Urinary bladder (tissue), 4 donors: ENCODE measurements around the gene CARD9. TPM values are rescaled to one million over a fixed set of nuclear protein-coding genes. Genes with fewer than 3 reads are reported as not detected.

Experiments used
- DNase-seq: peaks from one replicate; pipeline ENCODE4 v3.0.0-alpha.2; 2015; ENCODE audit errors: extremely low spot score
- H3K27ac ChIP-seq: one replicate; pipeline ENCODE4 v1.5.1; 2013; ENCODE audit warnings: low read depth, mild to moderate bottlenecking, moderate library complexity
- H3K36me3 ChIP-seq: one replicate; pipeline ENCODE4 v1.6.1; 2013; ENCODE audit warnings: mild to moderate bottlenecking, moderate library complexity; ENCODE audit not compliant: insufficient read depth
- H3K4me1 ChIP-seq: one replicate; pipeline ENCODE4 v1.6.1; 2013; ENCODE audit warnings: mild to moderate bottlenecking, moderate library complexity; ENCODE audit not compliant: insufficient read depth
- H3K4me3 ChIP-seq: one replicate; pipeline ENCODE4 v1.5.1; 2013; ENCODE audit warnings: low read depth, low read length
- WGBS: extraction: QIAGEN DNeasy Blood & Tissue Kit; methylation state at CpG from one replicate; pipeline ENCODE4 v1.1.7; 2013; 5-methylcytosine and 5-hydroxymethylcytosine counted together
- polyA plus RNA-seq: library from polyadenylated mRNA; stranded (reverse); fragments of 200-250 nt; gene quantifications from one replicate; pipeline ENCODE4 v1.2.3, GENCODE V29; 2013
- total RNA-seq: library from RNA; depleted of rRNA; stranded (reverse); fragments of >200 nt; gene quantifications from one replicate; pipeline ENCODE4 v1.2.3, GENCODE V29; 2014
- donor health status: healthy with polysubstance abuse.
- donor health status: healthy.

Gene CARD9
- total and polyA plus RNA-seq, 2 donors, result 2.9 to 3.2 TPM

DNA sequence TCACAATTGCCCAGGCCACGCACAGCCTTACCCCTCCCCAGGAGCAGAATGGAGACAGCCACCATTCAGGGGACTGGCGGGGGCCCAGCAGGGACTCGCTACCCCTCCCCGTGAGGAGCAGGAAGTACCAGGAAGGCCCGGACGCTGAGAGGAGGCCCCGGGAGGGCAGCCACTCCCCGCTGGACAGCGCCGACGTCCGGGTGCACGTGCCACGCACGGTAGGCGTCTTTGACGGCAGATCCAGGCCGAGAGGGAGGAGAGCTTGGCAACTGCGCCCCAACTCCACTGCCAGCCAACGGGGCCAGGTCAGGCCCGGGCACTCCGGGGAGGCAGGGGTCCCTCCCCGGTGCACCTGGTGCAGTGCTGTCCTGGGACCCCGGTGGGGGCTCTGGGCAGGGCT, 23.9 kb downstream of the CARD9 start:
- Histone ChIP-seq H3K27ac (no peak overlapping the region), H3K36me3 (no peaks in the 10 kb centered on the region), H3K4me3 (no peak overlapping the region), H3K4me1 (no peaks in the 10 kb centered on the region)
- 87% methylated on average over 24 of the region's 24 CpGs for WGBS
- DNase-seq, result no peak

DNA sequence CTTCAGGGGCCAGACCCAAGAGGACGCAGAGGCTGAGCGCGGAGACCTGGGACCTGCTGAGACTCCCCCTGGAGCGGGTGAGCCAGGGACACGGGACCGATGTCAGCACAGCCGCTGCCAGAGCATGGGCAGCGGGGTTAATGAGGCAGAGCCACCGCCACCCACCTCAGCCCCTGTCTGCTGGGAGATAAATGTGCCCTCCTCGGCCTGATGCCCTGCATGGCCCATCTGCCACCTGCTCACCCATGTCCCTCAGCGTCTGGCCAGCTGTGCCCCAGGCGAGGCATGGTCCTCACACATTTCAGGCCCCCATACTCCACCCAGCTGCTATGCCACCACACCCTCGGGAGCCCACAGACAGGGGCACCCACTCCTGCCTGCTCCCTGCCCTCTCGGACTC, 24.8 kb downstream of the CARD9 start:
- no peak for DNase-seq
- H3K36me3 ChIP-seq, result no peaks in the 10 kb centered on the region
- 94% methylated on average over 14 of the region's 14 CpGs for WGBS
- H3K27ac ChIP-seq, result no peak overlapping the region
- no peak overlapping the region for H3K4me3 ChIP-seq
- no peaks in the 10 kb centered on the region for H3K4me1 ChIP-seq

DNA sequence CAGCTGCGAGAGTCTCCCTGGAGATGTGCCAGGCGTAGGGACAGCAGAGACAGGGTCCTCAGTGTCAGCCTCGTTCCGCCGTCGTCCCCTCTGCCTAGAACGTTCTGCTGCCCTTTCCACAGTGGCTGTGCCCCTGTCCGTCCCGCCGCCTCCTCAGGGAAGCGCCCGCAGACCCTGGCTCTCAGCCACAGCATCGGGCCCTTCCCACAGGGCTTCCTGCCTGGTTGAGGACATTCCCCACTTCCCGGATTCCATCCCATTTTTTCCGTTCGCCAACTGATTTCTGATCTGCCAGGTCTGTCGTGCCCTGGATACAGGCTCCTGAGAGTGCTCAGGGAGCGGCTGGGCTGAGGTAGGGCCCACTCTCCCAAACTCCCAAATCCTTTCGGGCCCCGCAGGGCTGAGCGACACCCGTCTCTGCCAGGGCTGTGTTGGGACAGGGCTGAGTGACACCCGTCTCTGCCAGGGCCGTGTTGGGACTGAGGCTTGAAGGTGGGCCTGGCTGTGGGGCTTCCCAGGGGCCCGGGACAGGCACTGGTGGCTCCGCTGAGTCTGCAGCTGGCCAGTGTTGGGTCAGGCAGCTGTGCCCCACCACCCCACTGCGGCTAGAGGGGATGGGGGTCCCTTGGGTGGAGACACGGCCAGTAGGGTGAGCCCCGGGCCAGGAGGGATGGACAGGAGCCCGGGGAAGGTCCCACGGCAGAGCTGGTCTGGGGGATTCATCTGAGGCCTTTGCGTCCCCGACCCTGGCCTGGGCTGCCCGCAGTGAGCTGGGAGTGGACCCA, 25.8 kb downstream of the CARD9 start:
- no peak overlapping the region for H3K27ac ChIP-seq
- H3K4me3 ChIP-seq, result no peak overlapping the region
- H3K36me3 ChIP-seq, result no peaks in the 10 kb centered on the region
- no peaks in the 10 kb centered on the region for H3K4me1 ChIP-seq
- no peak for DNase-seq
- 75% methylated on average over 34 of the region's 34 CpGs for WGBS

DNA sequence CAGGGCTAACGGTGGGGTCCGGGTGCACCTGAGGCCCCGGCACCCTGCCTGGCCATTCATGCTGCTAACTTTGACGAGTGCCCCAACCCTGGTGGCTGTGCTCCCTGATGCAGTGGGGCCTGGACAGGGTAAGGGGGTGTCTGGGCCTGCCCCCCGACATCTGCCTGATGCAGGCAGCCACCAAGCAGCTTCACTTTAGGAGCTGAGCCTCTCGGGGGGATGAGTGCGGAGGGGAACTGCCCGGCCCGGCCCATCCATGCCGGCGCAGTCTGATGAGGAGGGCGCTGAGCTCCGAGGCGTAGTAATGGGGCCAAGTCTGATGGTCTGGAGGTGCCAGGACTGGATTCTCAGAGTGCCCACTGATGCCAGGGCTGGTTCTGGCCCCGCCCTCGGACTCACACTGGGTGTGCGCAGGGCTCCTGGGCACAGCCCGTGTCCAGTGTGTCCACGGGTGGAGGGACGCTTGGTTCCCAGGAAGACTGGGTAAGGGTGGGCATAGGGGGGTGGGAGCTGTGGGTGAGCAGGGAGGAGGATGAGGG, 26.5 kb downstream of the CARD9 start:
- Histone ChIP-seq H3K4me3 (no peak overlapping the region), H3K36me3 (no peaks in the 10 kb centered on the region), H3K27ac (no peak overlapping the region), H3K4me1 (no peaks in the 10 kb centered on the region)
- 84% methylated on average over 20 of the region's 20 CpGs for WGBS
- no peak for DNase-seq

DNA sequence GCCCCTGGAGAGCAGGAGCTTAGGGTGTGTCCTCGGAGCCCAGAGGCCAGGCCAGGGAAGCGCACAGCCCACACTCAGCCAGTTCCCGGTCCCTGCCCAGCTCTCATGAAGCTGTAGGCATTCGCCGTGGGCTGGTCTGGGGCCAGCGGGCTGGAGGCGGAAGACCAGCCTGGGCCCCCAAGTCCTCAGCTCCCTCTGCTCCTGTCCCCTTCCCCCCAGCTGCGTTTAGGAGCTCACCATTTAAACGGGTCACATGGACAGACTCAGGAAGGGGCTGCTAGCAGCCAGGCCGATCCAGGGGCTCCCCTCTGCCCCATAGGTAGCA, 27.4 kb downstream of the CARD9 start:
- no peak for DNase-seq
- 43% methylated on average over 10 of the region's 10 CpGs for WGBS
- no peak overlapping the region for H3K4me3 ChIP-seq
- no peaks in the 10 kb centered on the region for H3K4me1 ChIP-seq
- H3K36me3 ChIP-seq, result no peaks in the 10 kb centered on the region
- H3K27ac ChIP-seq, result no peak overlapping the region

DNA sequence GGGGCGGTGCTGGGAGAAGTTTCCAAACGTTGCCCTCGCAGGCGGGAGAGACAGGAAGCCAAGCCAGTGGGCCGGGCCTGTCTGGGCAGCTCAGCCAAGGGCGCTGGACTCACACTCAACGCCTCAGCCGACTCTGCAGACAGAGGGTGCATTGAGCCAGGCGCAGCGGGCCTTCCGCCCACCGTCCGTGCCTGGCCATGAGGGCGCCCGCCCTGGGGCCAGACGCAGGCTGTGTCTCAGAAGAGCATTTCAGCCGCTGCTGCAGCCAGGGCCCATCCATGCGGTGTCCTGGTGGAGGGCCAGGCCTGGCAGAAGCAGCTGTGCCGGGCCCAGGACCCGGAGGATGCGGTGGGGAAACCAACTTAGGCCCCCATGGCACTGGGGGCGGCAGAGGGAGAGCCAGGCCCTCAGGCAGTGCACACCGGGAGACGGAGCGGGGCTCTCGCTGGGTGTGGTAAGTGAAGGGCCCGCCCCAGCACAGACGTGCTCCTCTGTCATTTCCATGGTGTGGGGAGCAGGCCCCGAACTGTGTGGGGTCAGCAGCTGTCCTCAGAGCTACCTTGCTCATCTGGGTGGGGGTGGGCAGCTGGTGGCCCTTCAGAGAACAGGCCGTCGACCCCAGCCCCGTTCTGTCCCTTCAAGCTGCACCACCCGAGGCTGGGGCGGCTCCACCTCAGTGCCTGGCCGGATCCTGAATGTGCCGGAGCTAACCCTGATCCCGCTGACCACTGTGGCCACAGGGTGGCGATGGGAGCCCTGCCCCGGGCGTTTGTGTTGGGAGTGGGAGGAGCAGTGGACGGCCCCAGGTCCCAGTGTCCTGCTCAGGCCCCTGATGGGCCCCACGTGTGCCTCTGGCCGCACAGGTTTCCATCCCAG, 27.9 kb downstream of the CARD9 start:
- H3K36me3 ChIP-seq, result no peaks in the 10 kb centered on the region
- 48% methylated on average over 43 of the region's 43 CpGs for WGBS
- H3K4me1 ChIP-seq, result no peaks in the 10 kb centered on the region
- no peak overlapping the region for H3K27ac ChIP-seq
- no peak overlapping the region for H3K4me3 ChIP-seq
- no peak for DNase-seq

DNA sequence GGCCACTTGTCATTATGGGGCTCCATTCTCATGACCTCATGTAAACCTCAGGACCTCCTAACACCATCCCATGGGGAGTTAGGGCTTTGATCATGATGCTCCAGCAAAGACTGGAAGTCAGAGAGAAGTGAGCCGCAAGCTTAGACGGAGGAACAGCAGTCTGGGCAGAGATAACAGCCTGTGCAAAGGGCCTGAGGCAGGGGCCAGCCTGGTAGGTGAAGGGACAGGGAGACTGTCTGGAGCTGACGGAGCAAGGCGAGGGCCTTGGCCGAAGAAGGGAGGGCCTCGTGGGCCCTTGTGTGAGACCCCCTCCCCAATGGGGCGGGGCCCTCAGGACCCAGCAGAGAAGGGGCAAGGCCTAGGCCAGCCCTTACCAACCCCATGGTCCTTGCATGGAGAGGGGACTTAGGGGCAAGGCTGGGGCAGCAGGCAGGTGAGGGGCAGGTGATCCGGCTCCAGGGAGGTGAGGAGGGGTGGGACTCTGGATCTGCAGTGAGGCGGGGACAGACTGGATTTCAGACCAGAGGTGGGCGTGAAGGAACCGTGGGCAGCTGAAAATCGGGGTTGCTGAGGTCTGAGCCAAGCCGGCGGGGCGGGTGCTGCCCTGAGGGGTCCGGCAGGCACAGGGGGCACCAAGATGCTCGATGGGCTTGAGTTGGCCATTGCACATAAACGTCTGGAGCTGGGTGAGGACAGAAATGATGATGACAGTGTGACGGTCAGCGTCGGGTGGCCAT, 28.8 kb downstream of the CARD9 start:
- H3K36me3 ChIP-seq, result no peaks in the 10 kb centered on the region
- WGBS, result 71% methylated on average over 21 of the region's 21 CpGs
- no peak overlapping the region for H3K27ac ChIP-seq
- no peaks in the 10 kb centered on the region for H3K4me1 ChIP-seq
- H3K4me3 ChIP-seq, result no peak overlapping the region
- DNase-seq, result no peak

DNA sequence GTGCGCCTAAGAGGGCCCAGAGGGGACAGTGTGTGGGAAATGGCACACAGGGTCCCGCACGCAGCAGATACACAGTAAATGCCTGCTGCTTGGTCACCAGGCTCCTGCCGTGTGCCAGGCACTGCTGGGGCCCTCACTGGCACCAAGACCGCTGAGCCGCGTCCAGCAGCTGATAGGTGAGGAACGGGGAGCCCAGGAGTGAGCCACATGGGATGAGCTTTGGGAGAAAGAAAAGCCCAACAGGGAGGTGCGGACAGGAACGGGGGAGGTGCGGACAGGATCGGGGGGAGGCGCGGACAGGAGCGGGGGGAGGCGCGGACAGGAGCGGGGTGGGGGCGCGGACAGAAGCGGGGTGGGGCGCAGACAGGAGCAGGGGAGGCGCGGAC, 29.6 kb downstream of the CARD9 start:
- Histone ChIP-seq H3K27ac (no peak overlapping the region), H3K36me3 (no peaks in the 10 kb centered on the region), H3K4me3 (no peak overlapping the region), H3K4me1 (no peaks in the 10 kb centered on the region)
- no peak for DNase-seq
- 95% methylated on average over 24 of the region's 24 CpGs for WGBS

DNA sequence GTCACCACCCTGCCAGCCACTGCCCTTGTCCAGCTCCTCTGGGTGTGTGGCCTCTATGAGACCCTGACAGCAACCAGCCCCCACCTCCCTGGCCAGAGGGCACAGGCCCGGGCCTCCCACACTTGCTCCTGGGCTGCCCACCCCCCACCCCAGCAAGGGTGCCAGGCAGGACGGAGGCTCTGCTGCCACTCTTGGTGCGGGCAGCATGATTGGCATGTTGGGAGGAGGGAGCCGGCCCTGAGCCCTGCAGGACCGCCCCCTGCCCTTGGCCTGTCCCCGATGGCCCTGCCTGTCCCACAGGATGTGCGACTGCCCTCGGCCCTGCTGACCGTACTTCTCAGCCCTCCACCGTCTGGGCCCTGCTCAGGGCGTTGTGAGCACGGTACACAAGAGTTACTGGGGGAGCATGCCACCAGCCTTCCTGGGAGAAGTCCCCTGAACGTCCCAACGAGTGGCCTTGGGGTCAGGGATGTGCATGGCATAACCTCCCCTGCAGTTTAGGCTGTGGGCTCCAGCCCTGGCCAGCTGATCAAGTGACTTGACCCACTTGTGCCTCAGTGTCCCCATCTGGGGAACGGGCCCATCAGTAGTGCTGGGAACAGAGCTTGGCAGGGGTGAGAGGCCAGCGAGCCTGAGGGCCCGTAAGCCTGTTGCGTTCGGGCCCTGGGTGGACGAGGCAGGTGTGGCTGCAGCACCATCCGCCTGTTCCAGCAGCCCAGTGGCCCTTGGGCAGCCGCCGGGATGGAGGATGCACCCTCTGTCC, 30.2 kb downstream of the CARD9 start:
- H3K4me3 ChIP-seq, result no peak overlapping the region
- no peaks in the 10 kb centered on the region for H3K36me3 ChIP-seq
- no peak overlapping the region for H3K27ac ChIP-seq
- no peak for DNase-seq
- H3K4me1 ChIP-seq, result no peaks in the 10 kb centered on the region
- WGBS, result 67% methylated on average over 23 of the region's 23 CpGs

DNA sequence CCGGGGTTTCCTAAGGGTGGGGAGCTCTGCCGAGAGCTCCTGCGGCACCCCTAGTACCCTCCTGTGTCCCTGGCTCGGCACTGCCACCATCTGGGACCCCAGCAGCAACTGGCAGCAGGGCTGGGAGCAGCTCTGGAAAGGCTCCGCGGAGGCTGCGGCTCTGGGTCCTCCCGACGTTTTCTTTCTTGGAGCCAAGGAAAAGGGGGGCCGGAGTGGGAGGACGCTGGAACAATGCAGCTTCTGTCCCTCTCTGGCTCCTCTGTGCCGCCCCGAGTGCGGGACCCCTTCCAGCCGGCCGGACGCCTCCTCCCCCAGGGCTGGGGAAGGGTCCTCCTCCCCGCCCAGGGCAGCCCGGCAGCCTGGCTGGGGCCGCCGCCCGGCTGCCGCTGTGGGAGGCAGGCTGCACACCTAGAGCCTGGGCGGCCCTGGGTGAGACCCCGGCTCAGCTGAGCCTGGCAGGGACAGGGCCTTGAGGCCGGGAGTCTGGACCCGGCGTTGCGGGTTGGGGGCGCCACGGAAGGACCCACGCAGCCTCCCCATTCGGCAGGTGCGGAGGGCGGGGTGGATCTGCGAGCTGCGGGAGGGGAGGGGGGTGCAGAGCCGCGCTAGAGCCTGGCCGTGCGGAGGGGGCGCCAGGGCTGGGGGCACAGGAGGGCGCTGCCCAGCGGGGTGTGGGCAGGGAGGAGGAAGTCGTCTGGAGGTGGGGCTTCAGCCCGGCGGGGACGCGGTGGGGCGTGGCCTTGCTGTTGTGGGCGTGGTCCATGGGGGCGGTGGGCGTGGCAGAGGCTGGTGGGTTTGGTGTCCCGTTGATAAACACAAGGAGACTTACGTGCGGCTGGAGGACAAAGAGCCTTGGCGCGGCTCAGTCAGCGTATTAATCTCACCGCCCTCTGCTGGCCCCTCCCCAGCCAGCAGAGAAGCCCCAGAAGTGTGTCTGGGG, 31.0 kb downstream of the CARD9 start:
- Histone ChIP-seq H3K36me3 (no peaks in the 10 kb centered on the region), H3K4me1 (no peaks in the 10 kb centered on the region), H3K4me3 (peak overlapping the region; percentile 38), H3K27ac (no peak overlapping the region)
- peak; percentile 66 for DNase-seq
- 11% methylated on average over 60 of the region's 60 CpGs for WGBS

DNA sequence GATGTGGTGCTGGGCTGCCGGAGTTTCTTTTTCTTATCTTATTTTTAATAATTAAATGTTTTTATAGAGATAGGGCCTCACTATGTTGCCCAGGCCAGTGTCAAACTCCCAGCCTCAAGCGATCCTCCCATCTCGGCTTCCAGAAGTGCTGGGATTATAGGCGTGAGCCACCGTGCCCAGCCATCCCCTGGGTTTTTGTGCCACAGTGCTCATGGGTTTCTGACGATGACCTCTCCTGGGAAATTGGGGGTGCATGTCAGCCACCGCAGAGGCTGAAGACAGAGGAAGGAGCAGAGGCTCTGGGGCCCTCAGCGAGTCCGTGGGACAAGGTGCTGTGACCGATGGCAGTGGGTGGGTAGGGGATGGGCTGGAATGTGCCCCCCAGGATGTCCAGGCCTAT, 31.7 kb downstream of the CARD9 start:
- H3K4me1 ChIP-seq, result no peaks in the 10 kb centered on the region
- WGBS, result 78% methylated on average over 10 of the region's 10 CpGs
- no peak overlapping the region for H3K4me3 ChIP-seq
- DNase-seq, result no peak
- no peak overlapping the region for H3K27ac ChIP-seq
- H3K36me3 ChIP-seq, result no peaks in the 10 kb centered on the region

DNA sequence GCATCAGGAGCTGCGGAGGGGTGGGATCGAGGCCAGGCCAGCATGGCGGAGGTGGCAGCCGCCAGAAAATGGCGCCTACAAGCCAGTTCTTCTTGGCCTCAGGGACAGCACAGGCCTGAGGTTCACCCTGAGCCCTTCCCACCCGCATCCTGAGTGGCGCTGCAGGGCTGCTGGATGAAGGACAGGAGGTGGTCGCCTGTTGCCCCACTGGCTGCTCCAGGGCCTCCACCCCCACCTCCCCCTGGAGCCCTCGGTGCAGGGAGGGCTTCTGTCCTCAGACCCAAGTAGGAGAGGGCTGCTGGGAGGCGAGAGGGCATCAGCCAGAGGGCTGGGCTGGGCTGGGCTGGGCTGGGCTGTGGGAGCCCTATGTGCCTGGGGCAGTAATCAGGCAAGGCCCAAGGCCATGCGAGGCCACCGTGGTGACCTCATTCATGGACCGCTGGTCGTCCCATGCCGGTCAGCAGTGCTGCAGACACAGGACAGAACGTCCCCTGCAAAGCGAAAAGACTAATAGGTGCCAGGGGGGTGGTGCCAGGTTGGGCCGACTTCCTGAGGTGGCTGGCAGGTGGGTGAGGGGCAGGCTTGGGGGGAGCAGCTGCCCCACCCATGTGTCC, 32.3 kb downstream of the CARD9 start:
- H3K36me3 ChIP-seq, result no peaks in the 10 kb centered on the region
- no peaks in the 10 kb centered on the region for H3K4me1 ChIP-seq
- WGBS, result 86% methylated on average over 18 of the region's 18 CpGs
- H3K27ac ChIP-seq, result no peak overlapping the region
- no peak overlapping the region for H3K4me3 ChIP-seq
- no peak for DNase-seq
